HepG2 (cell line): ENCODE results near the gene NFYC. TPM values are rescaled to one million over a fixed set of nuclear protein-coding genes. Genes with fewer than 3 reads are reported as not detected.

Source experiments
- ATAC-seq: fragments of 200-7000 bp; cut with Tn5 transposase; 3 replicates; pipeline ENCODE4 v1.9.1; 2020; ENCODE audit warnings: mild to moderate bottlenecking, moderate library complexity
- BruUV-seq: library from RNA; stranded (reverse); fragments of 400-500 nt; replicated peaks from 2 replicates; lab custom pipeline; 2021; lab: Mats Ljungman, UMichigan
- CTCF ChIA-PET: fragments of 300-600 bp; formaldehyde crosslinking; extraction: SDS; loops from one replicate; lab custom pipeline; 2021; ENCODE audit warnings: low total read pairs, inconsistent platforms, low intra/inter-chr PET ratio; lab: Yijun Ruan, JAX
- POLR2A ChIA-PET: fragments of 350-600 bp; sonication (Branson Sonifier 250); formaldehyde crosslinking; loops from one replicate; lab custom pipeline; 2020; ENCODE audit warnings: antibody characterized with exemption, inconsistent platforms; lab: Yijun Ruan, JAX
- DNase-seq: peaks from one replicate; pipeline ENCODE4 v3.0.0-alpha.2; 2015; ENCODE audit warnings: low spot score
- FAIRE-seq: peaks from 3 replicates; lab custom pipeline; 2011; peaks lifted over from hg19 to GRCh38; lab: Jason Lieb, UNC
- H2AFZ ChIP-seq: one replicate; pipeline ENCODE4 v1.6.1; 2011; ENCODE audit warnings: low read length, inconsistent platforms
- H3K27ac ChIP-seq: fragments of 300-600 bp; 3 replicates; pipeline ENCODE4 v1.8.0; 2011; ENCODE audit warnings: mixed run types, mild to moderate bottlenecking, mixed read lengths, low read length, inconsistent platforms; ENCODE audit not compliant: insufficient read depth; ENCODE audit errors: extremely low read length
- H3K27me3 ChIP-seq, 2 experiments: fragments of 200-600 bp in 1 of 2; 2 replicates in 1 of 2; 3 replicates in 1 of 2; pipeline versions ENCODE4 v1.6.0 to v1.8.0; 2011; ENCODE audit warnings: low read length in 2 of 2, mild to moderate bottlenecking in 2 of 2, moderate library complexity in 2 of 2, inconsistent platforms in 1 of 2; ENCODE audit not compliant: insufficient read depth in 2 of 2, control insufficient read depth in 1 of 2
- H3K36me3 ChIP-seq, 2 experiments: fragments of 200-600 bp in 1 of 2; replicated peaks in 1 of 2; 2 replicates in 1 of 2; 3 replicates in 1 of 2; pipeline versions ENCODE4 v1.5.1 to v1.8.0; 2011; ENCODE audit warnings: low read length in 2 of 2, inconsistent platforms in 1 of 2; ENCODE audit not compliant: insufficient read depth in 2 of 2, control insufficient read depth in 1 of 2
- H3K4me1 ChIP-seq: 2 replicates; pipeline ENCODE4 v1.5.1; 2012; ENCODE audit warnings: low read length, inconsistent platforms; ENCODE audit not compliant: insufficient read depth
- H3K4me2 ChIP-seq: 2 replicates; pipeline ENCODE4 v1.6.0; 2011; ENCODE audit warnings: low read depth, low read length, inconsistent platforms
- H3K4me3 ChIP-seq, 3 experiments: fragments of 200-600 bp in 1 of 3; sonication (generic), shearing (Covaris generic) in 1 of 3; replicated peaks in 1 of 3; 2 replicates each; pipeline ENCODE4 v1.5.1; 2011 to 2016; ENCODE audit warnings: low read length in 3 of 3, inconsistent platforms in 2 of 3, low read depth in 2 of 3, mild to moderate bottlenecking in 2 of 3, control low read depth in 1 of 3, mixed read lengths in 1 of 3; ENCODE audit not compliant: insufficient read depth in 1 of 3
- H3K79me2 ChIP-seq: one replicate; pipeline ENCODE4 v1.6.1; 2011; ENCODE audit warnings: low read length, inconsistent platforms; ENCODE audit not compliant: insufficient read depth
- H3K9ac ChIP-seq: 2 replicates; pipeline ENCODE4 v1.6.0; 2011; ENCODE audit warnings: mild to moderate bottlenecking, low read depth, low read length, inconsistent platforms; ENCODE audit not compliant: insufficient read depth
- H3K9me3 ChIP-seq: 2 replicates; pipeline ENCODE4 v1.5.1; 2012; ENCODE audit warnings: mild to moderate bottlenecking, low read length
- H4K20me1 ChIP-seq: 2 replicates; pipeline ENCODE4 v1.6.0; 2011; ENCODE audit warnings: inconsistent platforms, mild to moderate bottlenecking, low read length, moderate library complexity; ENCODE audit not compliant: insufficient read depth
- CBFB ChIP-seq: sonication (generic); formaldehyde crosslinking; IDR thresholded peaks from 2 replicates; pipeline ENCODE4 v1.4.0; 2020; ENCODE audit warnings: missing genetic modification reagents
- DZIP1 ChIP-seq: sonication (generic); formaldehyde crosslinking; IDR thresholded peaks from 2 replicates; pipeline ENCODE4 v1.5.0; 2020; ENCODE audit warnings: mild to moderate bottlenecking, missing genetic modification reagents
- ISL2 ChIP-seq: sonication (generic); formaldehyde crosslinking; IDR thresholded peaks from 2 replicates; pipeline ENCODE4 v1.5.0; 2020; ENCODE audit warnings: missing genetic modification reagents
- MTA3 ChIP-seq: sonication (generic); formaldehyde crosslinking; IDR thresholded peaks from 2 replicates; pipeline ENCODE4 v1.4.0; 2020; ENCODE audit warnings: missing genetic modification reagents
- PRDM4 ChIP-seq: sonication (generic); formaldehyde crosslinking; IDR thresholded peaks from 2 replicates; pipeline ENCODE4 v1.9.0; 2021; ENCODE audit warnings: missing genetic modification reagents, borderline replicate concordance
- TGIF2 ChIP-seq: IDR thresholded peaks from 2 replicates; pipeline ENCODE4 v1.6.1; 2016; ENCODE audit warnings: control low read depth, missing compliant biosample characterization
- TIGD3 ChIP-seq: sonication (generic); formaldehyde crosslinking; IDR thresholded peaks from 2 replicates; pipeline ENCODE4 v1.5.1; 2020; ENCODE audit warnings: mild to moderate bottlenecking, missing genetic modification reagents, borderline replicate concordance
- YEATS2 ChIP-seq: sonication (generic); formaldehyde crosslinking; IDR thresholded peaks from 2 replicates; pipeline ENCODE4 v1.4.0; 2020; ENCODE audit warnings: missing genetic modification reagents, borderline replicate concordance
- YEATS4 ChIP-seq: sonication (generic); formaldehyde crosslinking; IDR thresholded peaks from 2 replicates; pipeline ENCODE4 v1.4.0; 2020; ENCODE audit warnings: missing genetic modification reagents, borderline replicate concordance
- ZNF138 ChIP-seq: sonication (generic); formaldehyde crosslinking; IDR thresholded peaks from 2 replicates; pipeline ENCODE4 v1.5.0; 2020; ENCODE audit warnings: mild to moderate bottlenecking, low read depth, missing genetic modification reagents
- ZNF546 ChIP-seq: sonication (generic); formaldehyde crosslinking; conservative IDR thresholded peaks from 2 replicates; pipeline ENCODE4 v1.8.1; 2023; ENCODE audit warnings: mild to moderate bottlenecking, missing genetic modification reagents
- ZNF615 ChIP-seq: sonication (generic); formaldehyde crosslinking; IDR thresholded peaks from 2 replicates; pipeline ENCODE4 v1.5.0; 2020; ENCODE audit warnings: mild to moderate bottlenecking, missing genetic modification reagents, borderline replicate concordance
- ZNF678 ChIP-seq: sonication (generic); formaldehyde crosslinking; IDR thresholded peaks from 2 replicates; pipeline ENCODE4 v1.4.0; 2020; ENCODE audit warnings: mild to moderate bottlenecking, missing genetic modification reagents
- ZNF710 ChIP-seq: sonication (generic); formaldehyde crosslinking; IDR thresholded peaks from 2 replicates; pipeline ENCODE4 v1.5.0; 2020; ENCODE audit warnings: mild to moderate bottlenecking, missing genetic modification reagents, borderline replicate concordance
- WGBS: methylation state at CpG from one replicate; pipeline ENCODE4 v1.1.6; 2017; ENCODE audit warnings: low lambda C conversion rate; 5-methylcytosine and 5-hydroxymethylcytosine counted together
- in situ Hi-C: cut with HindIII; loops from 2 replicates; pipeline ENCODE4 v1.10.0; 2017; ENCODE audit warnings: low pct_unique_long_range_greater_than_20kb; ENCODE audit not compliant: extremely low pct_ligation_motif_present
- intact Hi-C: fragments of 100-400 bp; cut with micrococcal nuclease; formaldehyde crosslinking; loops from one replicate; pipeline ENCODE4 v1.10.0; 2022; ENCODE audit not compliant: unreplicated experiment
- polyA plus RNA-seq, 8 experiments: library from polyadenylated mRNA; depleted of rRNA in 3 of 8; stranded (reverse) in 7 of 8; unstranded in 1 of 8; fragments of >200 nt; fragmentation: Illumina TruSeq in 4 of 8; extraction: Trizol in 4 of 8; gene quantifications; 2 replicates each; pipeline versions ENCODE4 v1.2.1 to v1.2.3, GENCODE V29; 2011 to 2016; ENCODE audit warnings: low read depth in 4 of 8, missing spikeins in 1 of 8, mixed read lengths in 1 of 8; ENCODE audit not compliant: insufficient read depth in 1 of 8
- total RNA-seq, 5 experiments: library from RNA; depleted of rRNA; stranded (reverse); fragments of >200 nt; fragmentation: Illumina TruSeq; extraction: Trizol; gene quantifications; 2 replicates each; pipeline ENCODE4 v1.2.3, GENCODE V29; 2016; ENCODE audit warnings: low read depth in 1 of 5

The NFYC gene
- total and polyA plus RNA-seq, 2 of the 13 experiments (the other 11 are each of a cell fraction or from before 2014, with no cell fraction given) = 33.9 to 73.7 TPM

- Histone ChIP-seq H3K4me1 (peaks cover 36% of the 10 kb centered on the region), H2AFZ (no peak overlapping the region), H3K36me3 (peaks cover 3% of the 10 kb centered on the region in 2 experiments; a peak in 1 of 5 replicates), H3K4me3 (no peak overlapping the region), H3K9me3 (no peaks in the 10 kb centered on the region), H3K9ac (no peak overlapping the region), H3K27ac (no peak overlapping the region), H3K27me3 (no peaks in the 10 kb centered on the region), H3K79me2 (no peaks in the 10 kb centered on the region), H3K4me2 (no peak overlapping the region), H4K20me1 (no peaks in the 10 kb centered on the region)
- intact Hi-C loops = no loop called here
- 97% methylated on average over 2 of the region's 2 CpGs for WGBS
- FAIRE-seq = no peak
- ChIA-PET POLR2A (interaction anchor here (1.2 kb wide), 1 partner anchor 85 kb away, joined by 3 read pairs; the partner anchor contains the start of gene CITED4), CTCF (no interaction called here)
- no TSS peak for BruUV-seq
- no peak for DNase-seq
- in situ Hi-C loops = loop anchor here (5.0 kb wide), 1 partner anchor 70 kb away; no protein-coding TSS in a partner anchor
- no peak for ATAC-seq
- TF ChIP-seq ZNF138 (CRISPR knock-in tag) (no peak), MTA3 (CRISPR knock-in tag) (no peak), YEATS2 (CRISPR knock-in tag) (no peak), ZNF710 (CRISPR knock-in tag) (no peak), PRDM4 (CRISPR knock-in tag) (no peak), DZIP1 (no peak), TGIF2 (CRISPR knock-in tag) (no peak), ZNF615 (CRISPR knock-in tag) (no peak), CBFB (CRISPR knock-in tag) (no peak), TIGD3 (no peak), ZNF546 (CRISPR knock-in tag) (no peak), ZNF678 (CRISPR knock-in tag) (no peak), YEATS4 (CRISPR knock-in tag) (no peak), ISL2 (CRISPR knock-in tag) (no peak)
Measured at GRCh38 chr1:40777224-40777970, 85.9 kb downstream of the NFYC start.
